RWPE2 (cell line): ENCODE results near the gene RIPK3.

Source experiments
- ATAC-seq: fragments of 200-7000 bp; cut with Tn5 transposase; 3 replicates; pipeline ENCODE4 v1.9.1; 2021; ENCODE audit warnings: low read depth
- DNase-seq: peaks from one replicate; pipeline ENCODE4 v3.0.0-alpha.2; 2020; ENCODE audit warnings: low spot score
- H3K27ac ChIP-seq: fragments of 450-650 bp; 2 replicates; pipeline ENCODE4 v1.5.1; 2017; ENCODE audit warnings: mild to moderate bottlenecking; ENCODE audit not compliant: poor library complexity, severe bottlenecking
- H3K27me3 ChIP-seq: fragments of 250-450 bp; sonication (Bioruptor Pico); 2 replicates; pipeline ENCODE4 v1.5.1; 2021; ENCODE audit warnings: mild to moderate bottlenecking, moderate library complexity; ENCODE audit not compliant: insufficient read depth, poor library complexity, severe bottlenecking
- H3K36me3 ChIP-seq: fragments of 250-450 bp; sonication (Bioruptor Pico); 2 replicates; pipeline ENCODE4 v1.5.1; 2020; ENCODE audit warnings: low read depth, mild to moderate bottlenecking, moderate library complexity
- H3K4me1 ChIP-seq: fragments of 250-450 bp; sonication (Bioruptor Pico); 2 replicates; pipeline ENCODE4 v1.5.1; 2021; ENCODE audit warnings: mild to moderate bottlenecking, moderate library complexity; ENCODE audit not compliant: insufficient read depth, poor library complexity, severe bottlenecking
- H3K4me3 ChIP-seq: fragments of 250-450 bp; sonication (Bioruptor Pico); 2 replicates; pipeline ENCODE4 v1.5.1; 2021; ENCODE audit warnings: mild to moderate bottlenecking, moderate library complexity; ENCODE audit not compliant: severe bottlenecking
- H3K9me3 ChIP-seq: fragments of 250-450 bp; sonication (Bioruptor Pico); 2 replicates; pipeline ENCODE4 v1.5.1; 2021; ENCODE audit warnings: mild to moderate bottlenecking, moderate library complexity; ENCODE audit not compliant: severe bottlenecking
- CTCF ChIP-seq: fragments of 450-650 bp; IDR thresholded peaks from one replicate; pipeline ENCODE4 v1.5.1; 2017; ENCODE audit warnings: mild to moderate bottlenecking, moderate library complexity; ENCODE audit not compliant: poor library complexity, severe bottlenecking

Gene RIPK3

GRCh38 chr14:24369463-24369862 lies 29.7 kb upstream of the RIPK3 start:
- ATAC-seq (no peak), DNase-seq (no peak)
- H3K36me3 ChIP-seq, result no peaks in the 10 kb centered on the region
- no peak for TF ChIP-seq CTCF
- no peak overlapping the region for H3K27ac ChIP-seq
- H3K4me1 ChIP-seq, result peaks cover 9% of the 10 kb centered on the region
- peaks cover 5% of the 10 kb centered on the region for H3K27me3 ChIP-seq
- no peak overlapping the region for H3K4me3 ChIP-seq
- no peaks in the 10 kb centered on the region for H3K9me3 ChIP-seq

- H3K9me3 ChIP-seq, result no peaks in the 10 kb centered on the region
- ATAC-seq, result no peak
- H3K4me1 ChIP-seq, result peaks cover 9% of the 10 kb centered on the region
- peaks cover 5% of the 10 kb centered on the region for H3K27me3 ChIP-seq
- TF ChIP-seq CTCF, result no peak
- no peaks in the 10 kb centered on the region for H3K36me3 ChIP-seq
- H3K27ac ChIP-seq, result no peak overlapping the region
- H3K4me3 ChIP-seq, result no peak overlapping the region
- no peak for DNase-seq
Observed at GRCh38 chr14:24368562-24369252, 28.9 kb upstream of the RIPK3 start.

GRCh38 chr14:24368212-24368561 lies 28.4 kb upstream of the RIPK3 start:
- H3K9me3 ChIP-seq, result no peaks in the 10 kb centered on the region
- H3K4me1 ChIP-seq, result peaks cover 9% of the 10 kb centered on the region
- H3K27ac ChIP-seq, result no peak overlapping the region
- no peak for ATAC-seq
- H3K4me3 ChIP-seq, result no peak overlapping the region
- no peak for DNase-seq
- H3K27me3 ChIP-seq, result peaks cover 5% of the 10 kb centered on the region
- no peak for TF ChIP-seq CTCF
- no peaks in the 10 kb centered on the region for H3K36me3 ChIP-seq

GRCh38 chr14:24367514-24368211 lies 27.9 kb upstream of the RIPK3 start, which contains the start of gene NFATC4:
TSS of gene NFATC4 (plus strand) at chr14:24368184. CDS start at chr14:24368341, 157 bp downstream.
- no peak for TF ChIP-seq CTCF
- Histone ChIP-seq H3K36me3 (no peaks in the 10 kb centered on the region), H3K27me3 (peaks cover 5% of the 10 kb centered on the region), H3K9me3 (no peaks in the 10 kb centered on the region), H3K27ac (no peak within 1 kb of the TSS), H3K4me1 (peaks cover 9% of the 10 kb centered on the region), H3K4me3 (no peak within 1 kb of the TSS)
- ATAC-seq, result no peak
- no peak for DNase-seq
